ENCODE measurements around the gene DOCK10. TPM values are rescaled to one million over a fixed set of nuclear protein-coding genes. Genes with fewer than 3 reads are reported as not detected.
"Not testable (repeated sequence)": the region's sequence is repeated elsewhere in the genome, so short reads cannot be mapped to it uniquely, and the experiment has no call there.

DOCK10 gene
- total RNA-seq, 2 experiments from 2014 or later = 343 to 344 TPM

DNA sequence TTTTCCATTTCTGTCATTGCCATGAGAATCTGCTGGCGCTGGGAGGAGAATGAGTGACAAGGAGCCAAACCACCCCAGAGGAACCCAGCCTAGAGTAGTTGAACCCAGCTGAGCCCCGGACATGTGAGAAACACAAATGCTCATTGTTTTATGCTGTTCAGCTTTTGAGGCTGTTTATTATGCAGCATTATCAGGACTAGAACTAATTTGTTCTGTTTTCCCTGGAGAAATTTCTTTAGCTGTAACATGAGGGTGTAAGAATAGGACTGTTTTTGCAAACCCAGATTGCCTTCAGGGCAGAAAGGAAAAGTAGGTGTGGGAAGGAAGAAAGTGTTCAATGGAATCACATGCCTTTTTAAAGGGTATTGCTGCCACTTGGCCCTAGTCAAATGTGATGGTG, 28.5 kb upstream of the DOCK10 start:
- peaks cover 2% of the 10 kb centered on the region for H3K4me1 Mint-ChIP-seq (ENCODE audit: low read depth)
- no peak for ATAC-seq
- ChIA-PET POLR2A (no interaction called here), CTCF (interaction anchor here (1.1 to 2.0 kb wide), 2 partner anchors 14 to 16 kb away, joined by 3 to 5 read pairs; no protein-coding TSS in a partner anchor)
- peaks cover 5% of the 10 kb centered on the region for H3K27me3 Mint-ChIP-seq (ENCODE audit: low read depth)
- no peak overlapping the region for H3K27ac Mint-ChIP-seq
- peaks cover 15% of the 10 kb centered on the region for H3K9me3 Mint-ChIP-seq (ENCODE audit: insufficient read depth)
- H3K36me3 Mint-ChIP-seq (ENCODE audit: low read depth) = peaks cover 15% of the 10 kb centered on the region
- no peak for DNase-seq
- H3K4me3 Mint-ChIP-seq = no peak overlapping the region

DNA sequence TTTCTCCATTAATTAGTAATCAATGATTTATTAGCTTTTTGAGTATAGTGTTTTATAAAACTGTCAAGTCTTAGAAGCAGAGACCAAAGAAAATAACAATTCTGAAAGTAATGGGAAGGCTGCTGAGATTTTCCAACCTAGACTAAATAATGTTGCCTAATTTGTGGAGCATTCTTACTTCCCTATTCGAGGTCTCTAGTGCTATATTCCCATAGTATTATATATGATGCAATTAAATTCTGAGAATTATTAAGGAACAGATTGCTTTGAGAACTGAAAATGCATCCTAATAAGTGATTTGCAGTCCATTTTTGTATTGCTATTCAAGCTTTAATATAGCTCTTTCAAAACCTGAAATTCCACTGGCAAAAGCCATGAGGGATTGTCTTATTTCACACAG, 27.7 kb upstream of the DOCK10 start:
- POLR2A ChIA-PET = interaction anchor here (0.6 to 1.0 kb wide), 3 partner anchors 17 to 28 kb away, joined by 3 to 4 read pairs (median 3); partner anchors contain the start of gene DOCK10
- CTCF ChIA-PET = interaction anchor here (0.7 kb wide), 1 partner anchor 78 kb away, joined by 4 read pairs; no protein-coding TSS in a partner anchor

DNA sequence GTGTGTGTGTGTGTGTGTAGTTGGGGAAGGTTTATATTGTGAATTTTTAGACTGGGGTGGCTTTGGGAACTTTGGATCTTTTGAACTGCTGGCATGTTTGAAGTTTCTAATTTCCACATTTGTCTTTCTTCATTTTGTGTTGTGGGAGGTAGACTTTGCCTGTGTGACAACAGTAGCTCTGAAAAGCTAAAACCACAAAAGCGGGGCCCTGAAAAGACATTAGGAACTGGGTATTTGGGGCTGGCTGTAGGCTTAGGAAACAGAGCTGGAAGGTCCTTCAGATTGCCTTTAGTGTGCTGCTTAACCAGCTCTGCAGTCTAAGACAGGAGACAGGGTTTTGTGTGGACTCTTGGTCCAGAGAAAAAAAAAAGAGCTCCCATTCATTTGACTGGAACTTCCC, 27.2 kb upstream of the DOCK10 start:
- H3K36me3 Mint-ChIP-seq (ENCODE audit: low read depth) = peaks cover 22% of the 10 kb centered on the region
- H3K4me3 Mint-ChIP-seq = no peak overlapping the region
- ChIA-PET POLR2A (interaction anchor here (0.6 to 1.0 kb wide), 3 partner anchors 17 to 28 kb away, joined by 3 to 4 read pairs (median 3); partner anchors contain the start of gene DOCK10), CTCF (interaction anchor here (0.7 kb wide), 1 partner anchor 78 kb away, joined by 4 read pairs; no protein-coding TSS in a partner anchor)
- no peaks in the 10 kb centered on the region for H3K27me3 Mint-ChIP-seq (ENCODE audit: low read depth)
- peaks cover 15% of the 10 kb centered on the region for H3K9me3 Mint-ChIP-seq (ENCODE audit: insufficient read depth)
- no peak overlapping the region for H3K27ac Mint-ChIP-seq
- H3K4me1 Mint-ChIP-seq (ENCODE audit: low read depth) = peaks cover 13% of the 10 kb centered on the region
- DNase-seq = no peak
- no peak for ATAC-seq

More for the DNA sequence above, 27.7 kb upstream of the DOCK10 start:
- peaks cover 1% of the 10 kb centered on the region for H3K27me3 Mint-ChIP-seq (ENCODE audit: low read depth)
- H3K27ac Mint-ChIP-seq = no peak overlapping the region
- no peak for DNase-seq
- peaks cover 8% of the 10 kb centered on the region for H3K4me1 Mint-ChIP-seq (ENCODE audit: low read depth)
- H3K9me3 Mint-ChIP-seq (ENCODE audit: insufficient read depth) = peaks cover 15% of the 10 kb centered on the region
- H3K4me3 Mint-ChIP-seq = no peak overlapping the region
- ATAC-seq = no peak
- H3K36me3 Mint-ChIP-seq (ENCODE audit: low read depth) = peaks cover 19% of the 10 kb centered on the region

DNA sequence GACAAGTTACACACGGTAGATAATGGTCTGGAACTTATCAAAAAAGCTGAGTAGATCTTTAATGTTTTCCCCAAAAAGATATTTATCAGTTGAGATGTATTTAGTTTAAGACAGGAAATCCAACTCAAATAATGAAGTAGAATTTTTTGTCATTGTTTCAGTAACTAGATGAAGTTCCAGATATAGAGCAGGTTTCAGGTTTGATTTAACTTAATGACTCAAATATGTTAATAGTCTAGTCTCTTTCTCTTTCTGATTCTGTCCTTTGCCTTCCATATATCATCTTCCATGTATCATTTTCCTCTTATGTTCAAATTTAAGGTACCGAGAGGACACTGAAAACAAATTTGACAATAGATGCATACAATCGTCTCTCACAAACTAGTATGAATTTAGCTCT, 23.6 kb upstream of the DOCK10 start:
- Mint-ChIP-seq H3K4me1 (ENCODE audit: low read depth) (peaks cover 30% of the 10 kb centered on the region), H3K4me3 (no peak overlapping the region), H3K9me3 (ENCODE audit: insufficient read depth) (peaks cover 15% of the 10 kb centered on the region), H3K27ac (no peak overlapping the region), H3K36me3 (ENCODE audit: low read depth) (peaks cover 24% of the 10 kb centered on the region), H3K27me3 (ENCODE audit: low read depth) (no peaks in the 10 kb centered on the region)
- POLR2A ChIA-PET = interaction anchor here (1.2 to 2.1 kb wide), 2 partner anchors 13 to 24 kb away, joined by 8 read pairs; partner anchors contain the start of gene DOCK10
- CTCF ChIA-PET = interaction anchor here (1.6 to 1.8 kb wide), 2 partner anchors 8 to 217 kb away, joined by 3 to 4 read pairs; no protein-coding TSS in a partner anchor
- DNase-seq = no peak
- ATAC-seq = no peak

DNA sequence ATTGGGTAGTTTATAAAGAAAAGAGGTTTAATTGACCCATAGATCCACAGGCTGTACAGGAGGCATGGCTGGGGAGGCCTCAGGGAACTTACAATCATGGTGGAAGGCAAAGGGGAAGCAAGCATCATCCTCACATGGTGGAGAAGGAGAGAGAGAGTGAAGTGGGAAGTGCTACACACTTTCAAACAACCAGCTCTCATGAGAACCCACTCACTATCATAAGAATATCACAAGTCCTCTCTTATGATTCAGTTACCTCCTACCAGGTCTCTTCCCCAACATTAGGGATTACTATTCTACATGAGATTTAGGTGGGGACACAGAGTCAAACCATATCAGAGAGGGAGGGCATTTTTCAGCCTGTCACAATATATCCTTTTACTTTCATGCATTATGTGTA, 22.7 kb upstream of the DOCK10 start:
- Mint-ChIP-seq H3K27me3 (ENCODE audit: low read depth) (no peaks in the 10 kb centered on the region), H3K9me3 (ENCODE audit: insufficient read depth) (peaks cover 15% of the 10 kb centered on the region), H3K4me3 (no peak overlapping the region), H3K36me3 (ENCODE audit: low read depth) (peaks cover 24% of the 10 kb centered on the region), H3K4me1 (ENCODE audit: low read depth) (peaks cover 30% of the 10 kb centered on the region), H3K27ac (peak overlapping the region; percentile 69)
- ATAC-seq (no peak), DNase-seq (no peak)
- ChIA-PET CTCF (interaction anchor here (1.6 to 1.8 kb wide), 2 partner anchors 9 to 218 kb away, joined by 3 to 4 read pairs; no protein-coding TSS in a partner anchor), POLR2A (interaction anchor here (1.2 to 2.1 kb wide), 3 partner anchors 12 to 23 kb away, joined by 3 to 8 read pairs (median 8); partner anchors contain the start of gene DOCK10)

DNA sequence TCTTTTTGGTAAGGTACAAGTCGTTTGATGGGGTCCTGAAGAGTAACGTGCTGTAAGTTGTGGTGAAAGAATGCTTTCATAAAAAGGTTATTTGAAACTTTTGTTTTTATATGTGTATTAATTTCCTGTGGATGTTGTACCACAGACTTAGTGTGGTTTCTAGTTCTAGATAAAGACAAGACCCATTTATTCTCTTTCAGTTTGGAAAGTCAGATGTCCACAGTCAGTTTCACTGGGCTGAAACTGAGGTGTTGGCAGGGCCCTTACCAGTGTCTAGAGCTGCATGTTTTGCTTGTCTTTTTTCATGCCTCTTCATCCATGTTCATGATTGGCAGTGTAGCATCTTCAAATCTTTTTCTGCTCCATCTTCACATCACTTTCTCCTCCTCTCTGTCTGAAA, 22.1 kb upstream of the DOCK10 start:
- H3K27ac Mint-ChIP-seq = peak overlapping the region; percentile 69
- peak; percentile 74 for ATAC-seq

DNA sequence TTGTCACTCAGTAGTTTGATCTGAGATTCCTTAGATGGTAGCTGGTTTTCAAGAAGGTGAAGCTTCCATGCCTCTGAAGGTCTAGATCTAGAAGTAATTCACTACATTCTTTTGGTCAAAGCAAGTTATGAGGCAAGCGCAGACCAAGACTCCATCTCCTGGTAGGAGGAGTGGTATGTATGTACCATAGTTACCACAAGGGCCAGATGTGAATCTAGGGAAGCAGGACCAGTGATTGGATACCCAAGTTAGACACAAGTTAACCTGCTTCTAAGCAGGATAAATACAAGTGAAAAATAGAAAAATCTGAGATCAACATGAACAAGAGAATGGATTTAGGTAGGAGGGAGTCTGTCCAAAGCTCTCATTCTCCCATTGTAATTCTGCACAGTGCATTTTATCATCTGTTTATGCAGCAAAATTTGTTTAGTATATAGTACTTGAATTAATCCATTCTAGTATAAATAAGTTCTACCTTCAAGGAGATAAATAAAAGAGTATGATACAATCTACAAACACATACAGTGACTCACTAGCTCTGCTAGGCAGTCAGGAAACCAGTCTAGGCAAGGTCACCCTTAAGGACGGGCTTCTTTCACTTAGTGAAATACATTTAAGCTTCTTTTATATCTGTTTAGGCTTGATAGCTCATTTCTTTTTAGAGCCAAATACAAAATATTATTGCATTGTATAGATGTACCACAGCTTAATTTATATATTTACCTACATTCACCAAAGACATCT, 14.2 kb upstream of the DOCK10 start:
- H3K36me3 Mint-ChIP-seq (ENCODE audit: low read depth) = peaks cover 18% of the 10 kb centered on the region
- ATAC-seq = peak; percentile 60
- no peak for DNase-seq
- H3K4me3 Mint-ChIP-seq = no peak overlapping the region
- POLR2A ChIA-PET = interaction anchor here (0.6 to 5.3 kb wide), 3 partner anchors 15 to 67 kb away, joined by 3 to 155 read pairs (median 3); partner anchors contain the start of gene DOCK10
- peaks cover 61% of the 10 kb centered on the region for H3K4me1 Mint-ChIP-seq (ENCODE audit: low read depth)
- peak overlapping the region; percentile 71 for H3K27ac Mint-ChIP-seq
- CTCF ChIA-PET = interaction anchor here (1.3 to 5.3 kb wide), 5 partner anchors 15 to 116 kb away, joined by 3 to 53 read pairs (median 4); partner anchors contain the start of gene DOCK10
- H3K9me3 Mint-ChIP-seq (ENCODE audit: insufficient read depth) = peaks cover 20% of the 10 kb centered on the region
- H3K27me3 Mint-ChIP-seq (ENCODE audit: low read depth) = no peaks in the 10 kb centered on the region

More for the DNA sequence above, 22.1 kb upstream of the DOCK10 start:
- peaks cover 28% of the 10 kb centered on the region for H3K4me1 Mint-ChIP-seq (ENCODE audit: low read depth)
- peak overlapping the region; percentile 46 for H3K4me3 Mint-ChIP-seq
- H3K27me3 Mint-ChIP-seq (ENCODE audit: low read depth) = no peaks in the 10 kb centered on the region
- POLR2A ChIA-PET = interaction anchor here (1.5 to 2.1 kb wide), 2 partner anchors 12 to 23 kb away, joined by 3 to 8 read pairs; partner anchors contain the start of gene DOCK10
- H3K9me3 Mint-ChIP-seq (ENCODE audit: insufficient read depth) = peaks cover 15% of the 10 kb centered on the region
- DNase-seq = no peak
- CTCF ChIA-PET = interaction anchor here (1.8 kb wide), 1 partner anchor 9 kb away, joined by 4 read pairs; no protein-coding TSS in a partner anchor
- H3K36me3 Mint-ChIP-seq (ENCODE audit: low read depth) = peaks cover 24% of the 10 kb centered on the region

DNA sequence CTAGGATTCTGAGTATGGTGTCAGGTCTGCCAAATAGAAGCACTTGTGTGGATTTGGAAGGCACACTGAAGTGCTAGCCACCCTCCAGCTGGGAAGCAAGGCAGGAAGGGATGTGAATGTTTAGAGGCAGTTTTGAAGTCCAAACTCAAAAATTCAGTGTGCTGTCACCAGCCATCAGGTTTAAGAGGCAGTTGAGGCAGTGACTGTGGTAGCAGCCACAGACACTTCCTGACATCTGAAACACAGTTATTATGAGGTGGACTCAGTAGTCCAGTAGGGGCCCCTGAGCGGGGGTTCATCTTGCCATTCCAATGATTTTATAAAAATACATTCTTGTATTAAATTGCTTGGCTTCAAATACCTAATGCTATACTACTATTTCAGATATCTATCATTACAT, 13.4 kb upstream of the DOCK10 start:
- H3K27me3 Mint-ChIP-seq (ENCODE audit: low read depth) = no peaks in the 10 kb centered on the region
- POLR2A ChIA-PET = interaction anchor here (1.6 to 5.3 kb wide), 2 partner anchors 14 to 31 kb away, joined by 3 to 155 read pairs; partner anchors contain the start of gene DOCK10
- H3K4me3 Mint-ChIP-seq = peak overlapping the region; percentile 17
- peaks cover 67% of the 10 kb centered on the region for H3K4me1 Mint-ChIP-seq (ENCODE audit: low read depth)
- CTCF ChIA-PET = interaction anchor here (1.3 to 5.3 kb wide), 5 partner anchors 15 to 115 kb away, joined by 3 to 53 read pairs (median 4); partner anchors contain the start of gene DOCK10
- peaks cover 20% of the 10 kb centered on the region for H3K9me3 Mint-ChIP-seq (ENCODE audit: insufficient read depth)
- DNase-seq (no peak), ATAC-seq (peak; percentile 13)
- H3K27ac Mint-ChIP-seq = peak overlapping the region; percentile 81
- peaks cover 20% of the 10 kb centered on the region for H3K36me3 Mint-ChIP-seq (ENCODE audit: low read depth)

DNA sequence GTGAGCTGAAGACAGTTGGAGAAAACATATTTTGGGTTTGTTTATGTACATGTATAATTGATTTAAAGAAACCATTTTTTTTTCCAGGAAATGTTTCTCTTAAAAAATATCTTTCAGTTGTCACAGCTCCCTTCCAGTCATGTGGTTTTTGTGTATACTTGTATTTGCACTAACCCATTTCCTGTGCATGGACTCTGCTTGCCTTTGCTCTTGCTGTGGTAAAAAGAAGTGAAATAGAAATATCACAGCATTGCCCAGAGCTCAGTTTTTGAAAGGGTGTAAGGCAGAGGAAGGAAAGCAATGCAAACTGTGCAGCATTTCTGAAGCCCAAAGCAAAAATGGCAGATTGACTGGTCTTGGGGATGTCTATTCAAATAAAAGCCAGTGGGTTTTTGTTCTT, 10.4 kb upstream of the DOCK10 start:
- DNase-seq = peak; percentile 74
- CTCF ChIA-PET = interaction anchor here (0.8 to 5.3 kb wide), 10 partner anchors 8 to 125 kb away, joined by 3 to 53 read pairs (median 3); partner anchors contain the start of gene DOCK10

DNA sequence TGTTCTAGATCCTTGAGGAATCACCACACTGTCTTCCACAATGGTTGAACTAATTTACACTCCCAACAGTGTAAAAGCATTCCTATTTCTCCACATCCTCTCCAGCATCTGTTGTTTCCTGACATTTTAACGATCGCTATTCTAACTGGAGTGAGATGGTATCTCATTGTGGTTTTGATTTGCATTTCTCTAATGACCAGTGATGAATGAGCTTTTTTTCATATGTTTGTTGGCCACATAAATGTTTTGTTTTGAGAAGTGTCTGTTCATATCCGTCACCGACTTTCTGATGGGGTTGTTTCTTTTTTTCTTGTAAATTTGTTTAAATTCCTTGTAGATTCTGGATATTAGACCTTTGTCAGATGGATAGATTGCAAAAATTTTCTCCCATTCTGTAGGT, 5.2 kb upstream of the DOCK10 start:
- H3K4me3 Mint-ChIP-seq; CTCF ChIA-PET; H3K9me3 Mint-ChIP-seq (ENCODE audit: insufficient read depth); H3K27ac Mint-ChIP-seq; DNase-seq; H3K36me3 Mint-ChIP-seq (ENCODE audit: low read depth); ATAC-seq; POLR2A ChIA-PET: not testable (repeated sequence)
- Mint-ChIP-seq H3K4me1 (ENCODE audit: low read depth) (peaks cover 34% of the 10 kb centered on the region), H3K27me3 (ENCODE audit: low read depth) (peaks cover 19% of the 10 kb centered on the region)

More for the DNA sequence above, 10.4 kb upstream of the DOCK10 start:
- Mint-ChIP-seq H3K27me3 (ENCODE audit: low read depth) (no peaks in the 10 kb centered on the region), H3K9me3 (ENCODE audit: insufficient read depth) (peaks cover 7% of the 10 kb centered on the region), H3K4me1 (ENCODE audit: low read depth) (peaks cover 71% of the 10 kb centered on the region), H3K4me3 (peak overlapping the region; percentile 48), H3K27ac (peak overlapping the region; percentile 85), H3K36me3 (ENCODE audit: low read depth) (peaks cover 14% of the 10 kb centered on the region)
- POLR2A ChIA-PET = interaction anchor here (0.6 to 5.3 kb wide), 10 partner anchors 11 to 126 kb away, joined by 3 to 155 read pairs (median 4); partner anchors contain the start of gene DOCK10
- peak; percentile 91 for ATAC-seq

DNA sequence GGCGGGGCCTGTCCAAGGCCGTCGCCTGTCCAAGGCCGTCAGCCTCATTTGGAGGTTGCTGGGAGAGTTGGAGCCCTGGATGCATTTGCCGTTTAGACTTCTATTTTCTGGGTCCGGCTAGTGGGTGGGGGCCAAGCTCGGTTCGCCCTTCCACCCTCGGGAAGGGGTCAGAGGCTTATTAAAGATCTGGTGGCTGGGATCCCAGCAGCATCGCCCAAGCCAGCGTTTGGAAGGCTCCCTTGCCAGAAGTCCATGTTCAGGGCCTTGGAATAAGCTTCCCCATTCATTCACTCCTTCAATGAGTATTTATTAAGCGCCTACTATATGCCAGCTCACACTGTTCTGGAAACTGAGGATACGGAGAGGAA, 516 bp upstream of the DOCK10 start:
- H3K9me3 Mint-ChIP-seq (ENCODE audit: insufficient read depth) = no peaks in the 10 kb centered on the region
- peaks cover 43% of the 10 kb centered on the region for H3K4me1 Mint-ChIP-seq (ENCODE audit: low read depth)
- ChIA-PET CTCF (interaction anchor here (0.6 to 6.8 kb wide), 6 partner anchors 12 to 157 kb away, joined by 3 to 53 read pairs (median 6); no protein-coding TSS in a partner anchor), POLR2A (interaction anchor here (0.7 to 7.5 kb wide), 10 partner anchors 8 to 116 kb away, joined by 3 to 155 read pairs (median 6); no protein-coding TSS in a partner anchor)
- no peak for ATAC-seq
- peaks cover 19% of the 10 kb centered on the region for H3K27me3 Mint-ChIP-seq (ENCODE audit: low read depth)
- DNase-seq = no peak
- peak overlapping the region; percentile 78 for H3K4me3 Mint-ChIP-seq
- peak overlapping the region; percentile 86 for H3K27ac Mint-ChIP-seq
- H3K36me3 Mint-ChIP-seq (ENCODE audit: low read depth) = peaks cover 39% of the 10 kb centered on the region

All from activated CD8-positive, alpha-beta T cell treated with anti-CD3 and anti-CD28 coated beads, Interleukin-2, amount 10 ng/mL, durations not matched to agents 7 days and 5 days (primary cell).